ENCODE data around the gene GNG11.

DNA sequence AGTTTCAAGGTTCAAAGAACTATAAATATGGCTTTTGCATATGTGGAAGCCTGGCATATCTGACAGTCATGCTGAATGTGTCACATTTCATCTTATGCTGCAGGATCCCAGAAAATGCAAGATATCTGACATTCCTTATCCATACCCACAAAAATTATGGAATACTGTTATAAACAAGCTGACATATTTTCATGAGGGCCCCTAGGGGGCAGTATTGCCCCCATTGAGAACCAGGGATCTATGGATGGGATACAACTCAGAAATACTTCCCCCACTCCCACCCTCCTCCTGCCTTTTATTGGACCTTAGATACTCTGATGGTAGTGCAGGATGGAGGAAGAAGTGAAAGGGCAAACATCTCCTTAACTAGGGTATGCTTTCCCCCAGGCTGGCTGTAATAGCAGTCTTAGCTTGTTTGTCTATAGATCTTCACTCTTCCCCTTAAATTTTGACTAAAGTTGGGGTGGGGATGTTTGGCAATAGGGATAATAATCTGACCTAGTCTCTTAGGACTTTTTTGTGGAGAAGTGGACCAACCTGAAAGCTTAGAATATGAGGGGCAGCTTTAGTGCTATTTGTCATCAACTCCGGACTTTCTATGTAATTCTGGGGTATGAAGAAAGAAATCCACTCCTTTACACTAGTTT is 18.6 kb upstream of the GNG11 start:
- TF ChIP-seq CTCF (IDR thresholded peaks at IDR 0.05) (peak; percentile 56 to 78 (median 68)), POLR2A (IDR thresholded peaks at IDR 0.05) (no peak), EP300 (IDR thresholded peaks at IDR 0.05) (no peak)
